Adipocyte (in vitro differentiated cells): Measurements from ENCODE around the gene GTPBP4.

Experiments used
- DNase-seq: peaks from one replicate; pipeline ENCODE4 v3.0.0-alpha.2; 2015; ENCODE audit warnings: low read depth
- H3K27me3 ChIP-seq: replicated peaks from 2 replicates; pipeline ENCODE4 v1.7.0; 2013; ENCODE audit warnings: mild to moderate bottlenecking, low read length, moderate library complexity; ENCODE audit not compliant: control insufficient read depth, insufficient read depth
- H3K36me3 ChIP-seq: 2 replicates; pipeline ENCODE4 v1.7.0; 2013; ENCODE audit warnings: low read length, mild to moderate bottlenecking, moderate library complexity; ENCODE audit not compliant: control insufficient read depth, insufficient read depth, severe bottlenecking
- H3K4me1 ChIP-seq: 2 replicates; pipeline ENCODE4 v1.7.0; 2013; ENCODE audit warnings: mild to moderate bottlenecking, low read length, moderate library complexity; ENCODE audit not compliant: control insufficient read depth, insufficient read depth
- H3K4me3 ChIP-seq: 2 replicates; pipeline ENCODE4 v1.7.0; 2013; ENCODE audit warnings: mild to moderate bottlenecking, low read length, moderate library complexity
- H3K9ac ChIP-seq: 2 replicates; pipeline ENCODE4 v1.7.0; 2013; ENCODE audit warnings: mild to moderate bottlenecking, low read length, moderate library complexity
- H3K9me3 ChIP-seq: 2 replicates; pipeline ENCODE4 v1.7.0; 2013; ENCODE audit warnings: mild to moderate bottlenecking, low read length, moderate library complexity; ENCODE audit not compliant: control insufficient read depth

GTPBP4 gene

GRCh38 chr10:954396-954795 lies 33.8 kb upstream of the GTPBP4 start:
- DNase-seq: no peak
- Histone ChIP-seq H3K27me3 (peaks cover 34% of the 10 kb centered on the region), H3K4me1 (peaks cover 2% of the 10 kb centered on the region), H3K9me3 (no peaks in the 10 kb centered on the region), H3K36me3 (no peaks in the 10 kb centered on the region), H3K4me3 (no peak overlapping the region), H3K9ac (no peak overlapping the region)

GRCh38 chr10:955127-955819 lies 33.0 kb upstream of the GTPBP4 start:
- no peak for DNase-seq
- Histone ChIP-seq H3K9ac (no peak overlapping the region), H3K4me3 (no peak overlapping the region), H3K4me1 (peaks cover 2% of the 10 kb centered on the region), H3K27me3 (peaks cover 40% of the 10 kb centered on the region), H3K36me3 (no peaks in the 10 kb centered on the region), H3K9me3 (no peaks in the 10 kb centered on the region)

GRCh38 chr10:955820-956217 lies 32.4 kb upstream of the GTPBP4 start:
- Histone ChIP-seq H3K27me3 (peaks cover 38% of the 10 kb centered on the region), H3K4me1 (peaks cover 2% of the 10 kb centered on the region), H3K9ac (no peak overlapping the region), H3K36me3 (no peaks in the 10 kb centered on the region), H3K9me3 (no peaks in the 10 kb centered on the region), H3K4me3 (no peak overlapping the region)
- no peak for DNase-seq

- H3K9me3 ChIP-seq: no peaks in the 10 kb centered on the region
- no peaks in the 10 kb centered on the region for H3K36me3 ChIP-seq
- peaks cover 36% of the 10 kb centered on the region for H3K27me3 ChIP-seq
- H3K9ac ChIP-seq: no peak overlapping the region
- no peak for DNase-seq
- H3K4me1 ChIP-seq: peaks cover 2% of the 10 kb centered on the region
- H3K4me3 ChIP-seq: no peak overlapping the region
These were observed 30.1 kb upstream of the GTPBP4 start for GRCh38 chr10:958106-958505.

- Histone ChIP-seq H3K9ac (no peak overlapping the region), H3K4me3 (no peak overlapping the region), H3K27me3 (peaks cover 32% of the 10 kb centered on the region), H3K9me3 (no peaks in the 10 kb centered on the region), H3K4me1 (peaks cover 2% of the 10 kb centered on the region), H3K36me3 (no peaks in the 10 kb centered on the region)
- DNase-seq: no peak
These were observed 29.4 kb upstream of the GTPBP4 start for GRCh38 chr10:958856-959255.

DNA sequence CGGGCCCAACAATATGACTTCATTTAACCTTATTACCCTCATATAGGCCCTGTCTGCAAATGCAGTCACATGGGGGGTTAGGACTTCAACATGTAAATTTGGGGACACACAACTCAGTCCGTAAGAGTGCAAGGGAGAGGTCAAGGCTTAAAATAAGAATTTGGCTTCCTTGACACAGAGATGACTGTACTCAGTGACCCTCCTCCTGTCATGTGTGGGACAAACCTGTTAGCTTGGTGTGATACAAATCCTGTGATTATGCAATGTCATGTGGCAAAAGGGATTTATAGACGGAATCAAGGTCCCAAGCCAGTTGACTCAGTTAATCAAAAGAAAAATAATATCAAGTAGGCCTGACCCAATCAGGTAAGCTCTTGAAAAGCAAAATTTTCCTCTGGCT lies 25.9 kb upstream of the GTPBP4 start:
- H3K9me3 ChIP-seq: peaks cover 3% of the 10 kb centered on the region
- no peak for DNase-seq
- no peaks in the 10 kb centered on the region for H3K36me3 ChIP-seq
- H3K4me3 ChIP-seq: no peak overlapping the region
- no peak overlapping the region for H3K9ac ChIP-seq
- H3K27me3 ChIP-seq: peaks cover 17% of the 10 kb centered on the region
- peaks cover 2% of the 10 kb centered on the region for H3K4me1 ChIP-seq

DNA sequence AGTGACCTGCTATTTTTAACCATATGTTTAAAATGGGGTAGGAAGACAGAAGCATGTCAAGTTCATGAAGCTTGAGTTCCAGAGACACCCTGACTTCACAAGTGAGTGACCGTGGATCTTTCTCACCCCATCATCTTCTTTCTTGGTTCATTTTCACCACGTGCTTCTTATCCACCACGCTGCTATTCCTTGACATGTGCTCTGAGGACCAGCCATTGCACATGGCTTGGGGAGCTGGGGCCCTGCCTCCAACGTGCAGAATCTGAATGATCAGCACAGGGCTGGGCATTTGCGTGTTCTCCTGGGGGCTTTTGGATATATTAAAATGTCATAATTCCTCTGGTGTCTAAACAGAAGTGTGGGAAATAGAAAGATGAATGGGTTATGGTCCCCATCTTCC lies 25.0 kb upstream of the GTPBP4 start:
- Histone ChIP-seq H3K4me1 (peaks cover 2% of the 10 kb centered on the region), H3K9me3 (peaks cover 3% of the 10 kb centered on the region)

DNA sequence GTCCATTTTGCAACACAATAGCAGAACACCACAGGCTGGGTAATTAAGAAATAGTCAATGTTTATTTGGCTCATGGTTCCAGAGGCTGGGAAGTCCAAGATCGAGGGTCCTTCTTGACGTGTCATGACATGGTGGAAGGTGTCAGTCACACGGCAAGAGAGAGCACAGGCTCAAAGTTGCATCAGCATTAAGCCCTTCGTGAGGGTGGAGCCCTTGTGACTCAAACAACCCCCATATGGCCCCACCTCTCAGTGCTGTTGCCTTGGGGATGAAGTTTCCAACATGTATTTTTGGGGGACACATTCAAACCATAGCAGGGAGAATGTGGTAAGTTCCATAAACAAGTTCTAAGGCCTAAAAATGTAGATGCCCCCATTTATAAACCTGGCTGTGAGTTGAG lies 24.6 kb upstream of the GTPBP4 start:
- H3K27me3 ChIP-seq: peaks cover 9% of the 10 kb centered on the region
- peaks cover 2% of the 10 kb centered on the region for H3K4me1 ChIP-seq
- peaks cover 3% of the 10 kb centered on the region for H3K9me3 ChIP-seq
- H3K4me3 ChIP-seq: no peak overlapping the region
- H3K36me3 ChIP-seq: no peaks in the 10 kb centered on the region
- no peak for DNase-seq
- no peak overlapping the region for H3K9ac ChIP-seq

More for the DNA sequence above, 25.0 kb upstream of the GTPBP4 start:
- H3K27me3 ChIP-seq: peaks cover 13% of the 10 kb centered on the region
- H3K9ac ChIP-seq: no peak overlapping the region
- no peak for DNase-seq
- no peaks in the 10 kb centered on the region for H3K36me3 ChIP-seq
- no peak overlapping the region for H3K4me3 ChIP-seq

GRCh38 chr10:964321-964987 lies 23.8 kb upstream of the GTPBP4 start:
- H3K36me3 ChIP-seq: no peaks in the 10 kb centered on the region
- no peak overlapping the region for H3K9ac ChIP-seq
- H3K4me1 ChIP-seq: no peaks in the 10 kb centered on the region
- H3K27me3 ChIP-seq: peaks cover 5% of the 10 kb centered on the region
- H3K9me3 ChIP-seq: peaks cover 3% of the 10 kb centered on the region
- no peak for DNase-seq
- H3K4me3 ChIP-seq: no peak overlapping the region

DNA sequence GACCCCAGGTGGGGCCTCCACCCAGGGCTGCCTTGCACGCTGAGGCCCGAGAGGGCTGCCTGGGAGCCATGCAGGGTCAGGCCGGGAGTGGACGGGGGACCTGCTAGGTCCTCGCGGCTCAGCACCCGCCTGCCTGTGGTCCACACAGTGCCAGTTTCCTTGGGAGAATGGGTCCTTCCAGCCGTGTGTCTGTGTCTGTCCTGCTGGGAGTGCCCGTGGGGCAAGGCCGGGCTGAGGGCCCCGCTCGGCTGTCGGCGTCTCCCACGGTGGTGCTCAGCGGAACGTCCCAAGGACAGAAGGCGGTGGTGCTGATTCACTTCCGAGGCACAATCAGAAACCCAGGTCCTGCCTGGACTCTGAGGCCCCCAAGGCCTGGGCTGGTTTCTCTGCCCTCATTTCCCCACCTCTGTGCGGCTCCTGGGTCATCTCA lies 23.2 kb upstream of the GTPBP4 start:
- Histone ChIP-seq H3K4me3 (no peak overlapping the region), H3K9me3 (peaks cover 3% of the 10 kb centered on the region)

GRCh38 chr10:966466-967235 lies 21.6 kb upstream of the GTPBP4 start:
- Histone ChIP-seq H3K4me3 (no peak overlapping the region), H3K27me3 (no peaks in the 10 kb centered on the region), H3K4me1 (peaks cover 19% of the 10 kb centered on the region), H3K9me3 (peaks cover 3% of the 10 kb centered on the region), H3K36me3 (no peaks in the 10 kb centered on the region), H3K9ac (no peak overlapping the region)
- no peak for DNase-seq

More for the DNA sequence above, 23.2 kb upstream of the GTPBP4 start:
- Histone ChIP-seq H3K36me3 (no peaks in the 10 kb centered on the region), H3K27me3 (peaks cover 2% of the 10 kb centered on the region), H3K9ac (no peak overlapping the region), H3K4me1 (peaks cover 2% of the 10 kb centered on the region)
- no peak for DNase-seq
